ENCODE results near the gene NEURL1.
"Not testable (repeated sequence)": the region's sequence is repeated elsewhere in the genome, so short reads cannot be mapped to it uniquely, and the experiment has no call there.

- not testable (repeated sequence) for TF ChIP-seq CTCF (IDR thresholded peaks at IDR 0.05); POLR2AphosphoS5 (IDR thresholded peaks at IDR 0.05; ENCODE audit: low read depth, low read length); TCF7L2 (IDR thresholded peaks at IDR 0.05; ENCODE audit: low read depth, low read length); REST (IDR thresholded peaks at IDR 0.05; ENCODE audit: insufficient read depth in 1 of 2, low read depth in 2 of 2, low read length in 1 of 2); SIN3A (IDR thresholded peaks at IDR 0.05; ENCODE audit: borderline replicate concordance, insufficient read depth, low read depth, low read length)
These were observed 114.6 kb downstream of the NEURL1 start for GRCh38 chr10:103608056-103608455.
